Measurements from ENCODE around the gene R3HDM4.

The R3HDM4 gene

DNA sequence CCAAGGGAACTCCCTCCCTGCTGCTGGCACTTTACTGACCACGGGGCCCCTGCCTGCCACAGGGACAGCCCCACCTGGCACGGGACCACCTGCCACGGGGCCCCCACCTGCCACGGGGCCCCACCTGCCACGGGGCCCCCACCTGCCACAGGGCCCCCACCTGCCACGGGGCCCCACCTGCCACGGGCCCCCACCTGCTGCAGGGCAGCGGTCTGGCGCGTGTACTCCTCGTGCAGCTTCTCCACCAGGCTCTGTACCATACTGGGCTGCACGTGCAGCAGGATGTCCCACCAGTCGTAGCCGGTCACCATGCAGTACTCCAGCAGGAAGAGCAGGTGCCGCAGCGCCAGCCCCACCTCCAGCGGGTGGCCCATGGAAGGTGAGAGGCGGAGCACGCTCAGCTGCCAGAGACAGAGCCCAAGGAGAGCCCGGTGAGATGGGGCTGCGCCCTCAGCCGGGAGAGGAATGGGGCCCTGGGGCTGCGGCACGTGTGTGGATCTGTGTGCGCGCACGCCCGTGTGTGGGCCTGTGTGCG is 36.2 kb downstream of the R3HDM4 start:
- DNase-seq (ENCODE audit: extremely low read depth, low read depth), result no peak
- H3K4me3 ChIP-seq (replicated peaks; ENCODE audit: low read depth, low read length), result no peak overlapping the region
- no peak for TF ChIP-seq CTCF (IDR thresholded peaks at IDR 0.05; ENCODE audit: low read depth, low read length, missing control alignments)

DNA sequence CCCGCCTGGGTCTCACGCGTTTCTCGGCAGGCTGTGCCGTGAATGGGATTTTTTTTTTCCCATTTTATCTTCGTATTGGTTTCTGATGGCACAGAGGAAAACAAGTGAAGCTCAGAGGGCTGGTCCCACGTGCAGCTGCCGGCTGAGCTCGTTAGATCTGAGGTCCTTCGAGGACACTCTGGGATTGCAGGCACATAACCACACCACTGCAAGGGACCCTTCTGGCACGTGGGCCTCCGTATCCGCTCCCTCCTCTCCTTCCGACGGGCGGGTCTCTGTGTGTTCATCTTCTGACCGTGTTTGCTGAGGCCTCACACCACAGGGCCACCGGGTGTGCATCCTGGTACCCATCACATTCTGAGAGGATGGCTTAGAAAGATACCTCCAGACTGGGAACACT is 36.9 kb downstream of the R3HDM4 start:
- TF ChIP-seq CTCF (IDR thresholded peaks at IDR 0.05; ENCODE audit: low read depth, low read length, missing control alignments), result no peak
- DNase-seq (ENCODE audit: extremely low read depth, low read depth), result no peak
- no peak overlapping the region for H3K4me3 ChIP-seq (replicated peaks; ENCODE audit: low read depth, low read length)

- TF ChIP-seq CTCF (IDR thresholded peaks at IDR 0.05; ENCODE audit: low read depth, low read length, missing control alignments), result no peak
- H3K4me3 ChIP-seq (replicated peaks; ENCODE audit: low read depth, low read length), result no peak overlapping the region
These were observed 37.6 kb downstream of the R3HDM4 start for GRCh38 chr19:875265-875879.

DNA sequence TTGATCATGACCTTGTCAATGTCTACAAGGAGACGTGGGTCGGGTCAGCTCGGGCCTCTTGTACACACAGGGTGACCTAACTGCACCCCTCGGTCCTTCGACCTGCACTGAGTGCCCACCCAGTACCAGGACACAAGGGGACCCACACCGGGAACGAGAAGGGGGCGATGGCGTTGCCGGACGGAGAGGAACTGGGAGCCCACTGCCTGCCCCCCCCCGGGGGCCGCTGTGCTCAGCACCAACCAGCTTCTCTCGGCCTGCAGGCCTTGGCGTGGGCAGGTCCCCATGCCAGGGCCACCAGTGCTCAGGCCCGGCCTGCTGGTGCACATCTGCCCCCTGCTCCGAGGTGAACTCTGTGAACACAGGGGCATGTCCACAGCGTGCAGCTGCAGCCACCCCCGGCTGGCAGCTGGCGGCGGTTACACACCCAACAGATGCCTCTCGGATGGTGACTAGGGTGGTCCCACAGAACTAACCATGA is 39.4 kb downstream of the R3HDM4 start:
- no peak overlapping the region for H3K4me3 ChIP-seq (replicated peaks; ENCODE audit: low read depth, low read length)
- no peak for DNase-seq (ENCODE audit: extremely low read depth, low read depth)
- TF ChIP-seq CTCF (IDR thresholded peaks at IDR 0.05; ENCODE audit: low read depth, low read length, missing control alignments), result no peak

More at GRCh38 chr19:875265-875879, 37.6 kb downstream of the R3HDM4 start:
- DNase-seq (ENCODE audit: extremely low read depth, low read depth), result no peak

DNA sequence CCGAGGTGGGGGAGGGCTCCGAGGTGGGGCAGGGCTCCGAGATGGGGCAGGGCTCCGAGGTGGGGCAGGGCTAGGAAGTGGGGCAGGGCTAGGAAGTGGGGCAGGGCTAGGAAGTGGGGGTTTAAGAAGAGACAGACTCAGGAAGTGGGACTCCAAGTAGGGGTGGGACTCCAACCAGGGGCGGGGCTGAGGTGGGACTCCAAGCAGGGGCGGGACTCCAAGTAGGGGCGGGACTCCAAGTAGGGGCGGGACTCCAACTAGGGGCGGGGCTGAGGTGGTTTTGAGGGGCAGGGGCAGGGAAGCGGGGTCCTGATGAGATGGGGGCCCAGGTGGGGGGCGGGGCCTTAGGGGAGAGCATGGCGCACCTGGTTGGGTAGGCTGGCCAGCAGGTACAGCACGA is 39.9 kb downstream of the R3HDM4 start:
- H3K4me3 ChIP-seq (replicated peaks; ENCODE audit: low read depth, low read length), result no peak overlapping the region
- DNase-seq (ENCODE audit: extremely low read depth, low read depth), result no peak
- TF ChIP-seq CTCF (IDR thresholded peaks at IDR 0.05; ENCODE audit: low read depth, low read length, missing control alignments), result no peak

- H3K4me3 ChIP-seq (replicated peaks; ENCODE audit: low read depth, low read length), result no peak overlapping the region
- TF ChIP-seq CTCF (IDR thresholded peaks at IDR 0.05; ENCODE audit: low read depth, low read length, missing control alignments), result no peak
- no peak for DNase-seq (ENCODE audit: extremely low read depth, low read depth)
These were observed 40.6 kb downstream of the R3HDM4 start for GRCh38 chr19:872266-872951.

Data from HFF-Myc (cell line).